ENCODE measurements around the gene MRFAP1L1. TPM values are rescaled to one million over a fixed set of nuclear protein-coding genes. Genes with fewer than 3 reads are reported as not detected.

The MRFAP1L1 gene
- total and polyA plus RNA-seq, 4 donors: 29.8 to 41.8 (median 30.7) TPM

DNA sequence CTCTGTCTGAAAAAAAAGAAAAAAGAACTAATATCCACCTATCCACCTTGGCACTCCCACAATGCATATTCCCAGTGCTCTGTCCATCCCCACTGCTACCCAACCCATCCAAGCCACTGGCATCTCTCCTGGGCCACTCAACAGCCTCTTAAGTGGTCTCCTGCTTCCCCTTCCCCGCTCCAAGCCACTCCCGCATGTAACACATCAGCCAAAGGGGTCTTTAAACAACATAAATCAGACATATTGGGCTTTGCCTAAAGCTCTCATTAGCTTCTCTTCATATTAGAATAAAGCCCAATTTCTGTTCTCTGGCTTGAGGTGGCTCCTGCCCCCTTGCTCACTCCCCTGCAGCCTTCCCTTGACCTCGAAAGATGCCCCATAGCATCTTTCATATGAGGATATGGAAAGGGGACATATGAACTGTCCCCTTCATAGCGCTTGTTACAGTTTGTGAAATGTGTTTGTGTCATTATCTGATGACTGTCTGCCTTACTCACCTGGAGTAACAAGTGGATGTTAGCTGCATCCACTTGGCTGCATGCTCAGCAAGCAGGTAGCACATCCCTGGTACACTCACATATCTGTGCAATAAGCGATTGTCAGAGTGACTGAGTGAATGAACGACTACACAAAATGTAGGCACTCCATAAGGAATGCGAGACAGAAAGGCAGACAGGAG lies 9.4 kb upstream of the MRFAP1L1 start:
- no peak overlapping the region for H3K9ac ChIP-seq (ENCODE audit: low read depth in 1 of 2, low read length in 2 of 2)
- DNase-seq (ENCODE audit: low spot score): no peak
- no peak overlapping the region for H3K27ac ChIP-seq (ENCODE audit: low read depth in 1 of 2, low read length in 2 of 2)
- no peaks in the 10 kb centered on the region for H3K36me3 ChIP-seq (ENCODE audit: control insufficient read depth in 4 of 4, insufficient read depth in 3 of 4, low read depth in 1 of 4, low read length in 3 of 4)
- peaks cover 0 to 26% (median 15%) of the 10 kb centered on the region in 4 donors for H3K4me1 ChIP-seq (ENCODE audit: control insufficient read depth in 4 of 4, insufficient read depth in 4 of 4, low read length in 3 of 4)
- TF ChIP-seq GABPA (IDR thresholded peaks at IDR 0.05 in 1 of 2, conservative IDR thresholded peaks at IDR 0.05 in 1 of 2): no peak
- no peak for TF ChIP-seq SP1 (IDR thresholded peaks at IDR 0.05)
- no peak for TF ChIP-seq EGR1 (IDR thresholded peaks at IDR 0.05; ENCODE audit: low read depth in 2 of 2)
- no peak for TF ChIP-seq HNF4G (IDR thresholded peaks at IDR 0.05)
- TF ChIP-seq, protein P1, sequence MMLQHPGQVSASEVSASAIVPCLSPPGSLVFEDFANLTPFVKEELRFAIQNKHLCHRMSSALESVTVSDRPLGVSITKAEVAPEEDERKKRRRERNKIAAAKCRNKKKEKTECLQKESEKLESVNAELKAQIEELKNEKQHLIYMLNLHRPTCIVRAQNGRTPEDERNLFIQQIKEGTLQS (IDR thresholded peaks at IDR 0.05): no peak
- no peak for TF ChIP-seq TAF1 (conservative IDR thresholded peaks at IDR 0.05)
- no peak for TF ChIP-seq NR2F2 (IDR thresholded peaks at IDR 0.05)
- no peak for TF ChIP-seq RXRA (IDR thresholded peaks at IDR 0.05)
- TF ChIP-seq, protein P2, sequence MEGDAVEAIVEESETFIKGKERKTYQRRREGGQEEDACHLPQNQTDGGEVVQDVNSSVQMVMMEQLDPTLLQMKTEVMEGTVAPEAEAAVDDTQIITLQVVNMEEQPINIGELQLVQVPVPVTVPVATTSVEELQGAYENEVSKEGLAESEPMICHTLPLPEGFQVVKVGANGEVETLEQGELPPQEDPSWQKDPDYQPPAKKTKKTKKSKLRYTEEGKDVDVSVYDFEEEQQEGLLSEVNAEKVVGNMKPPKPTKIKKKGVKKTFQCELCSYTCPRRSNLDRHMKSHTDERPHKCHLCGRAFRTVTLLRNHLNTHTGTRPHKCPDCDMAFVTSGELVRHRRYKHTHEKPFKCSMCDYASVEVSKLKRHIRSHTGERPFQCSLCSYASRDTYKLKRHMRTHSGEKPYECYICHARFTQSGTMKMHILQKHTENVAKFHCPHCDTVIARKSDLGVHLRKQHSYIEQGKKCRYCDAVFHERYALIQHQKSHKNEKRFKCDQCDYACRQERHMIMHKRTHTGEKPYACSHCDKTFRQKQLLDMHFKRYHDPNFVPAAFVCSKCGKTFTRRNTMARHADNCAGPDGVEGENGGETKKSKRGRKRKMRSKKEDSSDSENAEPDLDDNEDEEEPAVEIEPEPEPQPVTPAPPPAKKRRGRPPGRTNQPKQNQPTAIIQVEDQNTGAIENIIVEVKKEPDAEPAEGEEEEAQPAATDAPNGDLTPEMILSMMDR (IDR thresholded peaks at IDR 0.05; ENCODE audit: low read depth, low read length, missing input control): no peak
- TF ChIP-seq, protein P3, sequence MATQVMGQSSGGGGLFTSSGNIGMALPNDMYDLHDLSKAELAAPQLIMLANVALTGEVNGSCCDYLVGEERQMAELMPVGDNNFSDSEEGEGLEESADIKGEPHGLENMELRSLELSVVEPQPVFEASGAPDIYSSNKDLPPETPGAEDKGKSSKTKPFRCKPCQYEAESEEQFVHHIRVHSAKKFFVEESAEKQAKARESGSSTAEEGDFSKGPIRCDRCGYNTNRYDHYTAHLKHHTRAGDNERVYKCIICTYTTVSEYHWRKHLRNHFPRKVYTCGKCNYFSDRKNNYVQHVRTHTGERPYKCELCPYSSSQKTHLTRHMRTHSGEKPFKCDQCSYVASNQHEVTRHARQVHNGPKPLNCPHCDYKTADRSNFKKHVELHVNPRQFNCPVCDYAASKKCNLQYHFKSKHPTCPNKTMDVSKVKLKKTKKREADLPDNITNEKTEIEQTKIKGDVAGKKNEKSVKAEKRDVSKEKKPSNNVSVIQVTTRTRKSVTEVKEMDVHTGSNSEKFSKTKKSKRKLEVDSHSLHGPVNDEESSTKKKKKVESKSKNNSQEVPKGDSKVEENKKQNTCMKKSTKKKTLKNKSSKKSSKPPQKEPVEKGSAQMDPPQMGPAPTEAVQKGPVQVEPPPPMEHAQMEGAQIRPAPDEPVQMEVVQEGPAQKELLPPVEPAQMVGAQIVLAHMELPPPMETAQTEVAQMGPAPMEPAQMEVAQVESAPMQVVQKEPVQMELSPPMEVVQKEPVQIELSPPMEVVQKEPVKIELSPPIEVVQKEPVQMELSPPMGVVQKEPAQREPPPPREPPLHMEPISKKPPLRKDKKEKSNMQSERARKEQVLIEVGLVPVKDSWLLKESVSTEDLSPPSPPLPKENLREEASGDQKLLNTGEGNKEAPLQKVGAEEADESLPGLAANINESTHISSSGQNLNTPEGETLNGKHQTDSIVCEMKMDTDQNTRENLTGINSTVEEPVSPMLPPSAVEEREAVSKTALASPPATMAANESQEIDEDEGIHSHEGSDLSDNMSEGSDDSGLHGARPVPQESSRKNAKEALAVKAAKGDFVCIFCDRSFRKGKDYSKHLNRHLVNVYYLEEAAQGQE (IDR thresholded peaks at IDR 0.05): no peak
- no peak for TF ChIP-seq FOXA1 (IDR thresholded peaks at IDR 0.05)
- TF ChIP-seq, protein P4, sequence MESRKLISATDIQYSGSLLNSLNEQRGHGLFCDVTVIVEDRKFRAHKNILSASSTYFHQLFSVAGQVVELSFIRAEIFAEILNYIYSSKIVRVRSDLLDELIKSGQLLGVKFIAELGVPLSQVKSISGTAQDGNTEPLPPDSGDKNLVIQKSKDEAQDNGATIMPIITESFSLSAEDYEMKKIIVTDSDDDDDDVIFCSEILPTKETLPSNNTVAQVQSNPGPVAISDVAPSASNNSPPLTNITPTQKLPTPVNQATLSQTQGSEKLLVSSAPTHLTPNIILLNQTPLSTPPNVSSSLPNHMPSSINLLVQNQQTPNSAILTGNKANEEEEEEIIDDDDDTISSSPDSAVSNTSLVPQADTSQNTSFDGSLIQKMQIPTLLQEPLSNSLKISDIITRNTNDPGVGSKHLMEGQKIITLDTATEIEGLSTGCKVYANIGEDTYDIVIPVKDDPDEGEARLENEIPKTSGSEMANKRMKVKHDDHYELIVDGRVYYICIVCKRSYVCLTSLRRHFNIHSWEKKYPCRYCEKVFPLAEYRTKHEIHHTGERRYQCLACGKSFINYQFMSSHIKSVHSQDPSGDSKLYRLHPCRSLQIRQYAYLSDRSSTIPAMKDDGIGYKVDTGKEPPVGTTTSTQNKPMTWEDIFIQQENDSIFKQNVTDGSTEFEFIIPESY (IDR thresholded peaks at IDR 0.05): no peak
- TF ChIP-seq, protein P5, sequence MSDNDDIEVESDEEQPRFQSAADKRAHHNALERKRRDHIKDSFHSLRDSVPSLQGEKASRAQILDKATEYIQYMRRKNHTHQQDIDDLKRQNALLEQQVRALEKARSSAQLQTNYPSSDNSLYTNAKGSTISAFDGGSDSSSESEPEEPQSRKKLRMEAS (IDR thresholded peaks at IDR 0.05): no peak
- no peak for TF ChIP-seq FOXA2 (IDR thresholded peaks at IDR 0.05)
- no peak for TF ChIP-seq HNF4A (conservative IDR thresholded peaks at IDR 0.05)
- TF ChIP-seq RAD21 (IDR thresholded peaks at IDR 0.05): no peak
- TF ChIP-seq YY1 (IDR thresholded peaks at IDR 0.05): no peak
- TF ChIP-seq JUND (IDR thresholded peaks at IDR 0.05): no peak
- H3K27me3 ChIP-seq (ENCODE audit: control insufficient read depth in 4 of 4, insufficient read depth in 4 of 4, low read length in 3 of 4): no peaks in the 10 kb centered on the region
- no peaks in the 10 kb centered on the region for H3K9me3 ChIP-seq (ENCODE audit: control insufficient read depth in 4 of 4, low read length in 3 of 4)
- H3K4me3 ChIP-seq (ENCODE audit: low read depth in 1 of 3, low read length in 3 of 3): no peak overlapping the region
- WGBS: 88% methylated on average over 7 of the region's 7 CpGs
